H1 (cell line): ENCODE data around the gene GRIN3A. TPM values are rescaled to one million over a fixed set of nuclear protein-coding genes. Genes with fewer than 3 reads are reported as not detected.

Source experiments
- CTCF ChIA-PET: fragments of 300-600 bp; sonication (Branson Sonifier 250); formaldehyde crosslinking; loops from one replicate; lab custom pipeline; 2021; ENCODE audit not compliant: partially characterized antibody; lab: Charles Lee
- POLR2A ChIA-PET: fragments of 300-600 bp; sonication (Branson Sonifier 250); formaldehyde crosslinking; loops from one replicate; lab custom pipeline; 2021; ENCODE audit warnings: inconsistent platforms; ENCODE audit not compliant: partially characterized antibody; lab: Charles Lee
- DNase-seq, 2 experiments: peaks; one replicate each; pipeline versions ENCODE4 v3.0.0 to v3.0.0-alpha.2; 2010 to 2022; ENCODE audit warnings: low spot score in 2 of 2, low read depth in 1 of 2, mixed read lengths in 1 of 2
- FAIRE-seq: peaks from 2 replicates; lab custom pipeline; 2011; peaks lifted over from hg19 to GRCh38; lab: Jason Lieb, UNC
- H2AFZ ChIP-seq: 2 replicates; pipeline ENCODE4 v1.8.1; 2012; ENCODE audit warnings: low read length, inconsistent platforms
- H2AK5ac ChIP-seq: 2 replicates; pipeline ENCODE4 v1.6.1; 2013; ENCODE audit warnings: low read depth, low read length
- H2BK120ac ChIP-seq: replicated peaks from 2 replicates; pipeline ENCODE3; 2013; ENCODE audit warnings: low read depth, low read length, inconsistent platforms
- H2BK12ac ChIP-seq: 2 replicates; pipeline ENCODE4 v1.6.1; 2013; ENCODE audit warnings: low read depth, low read length
- H2BK15ac ChIP-seq: 2 replicates; pipeline ENCODE4 v1.6.1; 2013; ENCODE audit warnings: low read length
- H2BK20ac ChIP-seq: 2 replicates; pipeline ENCODE4 v1.6.1; 2013; ENCODE audit warnings: low read length
- H2BK5ac ChIP-seq: 2 replicates; pipeline ENCODE4 v1.6.1; 2013; ENCODE audit warnings: low read depth, low read length
- H3K14ac ChIP-seq: 2 replicates; pipeline ENCODE4 v1.6.1; 2013; ENCODE audit warnings: inconsistent platforms; ENCODE audit not compliant: insufficient read length
- H3K18ac ChIP-seq: 2 replicates; pipeline ENCODE4 v1.6.1; 2013; ENCODE audit warnings: low read length; ENCODE audit errors: extremely low read depth
- H3K23ac ChIP-seq: 2 replicates; pipeline ENCODE4 v1.6.1; 2013; ENCODE audit warnings: inconsistent platforms; ENCODE audit not compliant: insufficient read length
- H3K23me2 ChIP-seq: 2 replicates; pipeline ENCODE4 v1.6.1; 2013; ENCODE audit warnings: low read depth, low read length
- H3K27ac ChIP-seq: 2 replicates; pipeline ENCODE4 v1.6.1; 2011; ENCODE audit warnings: low read depth, low read length, inconsistent platforms
- H3K27me3 ChIP-seq, 4 experiments: replicated peaks in 1 of 4; 1 replicate in 1 of 4; 2 replicates in 3 of 4; pipeline versions ENCODE4 v1.6.1 to v1.8.1; 2011 to 2013; ENCODE audit warnings: low read length in 3 of 4, mild to moderate bottlenecking in 3 of 4, inconsistent platforms in 2 of 4, mixed read lengths in 2 of 4, moderate library complexity in 1 of 4; ENCODE audit not compliant: control insufficient read depth in 3 of 4, insufficient read depth in 3 of 4; ENCODE audit errors: extremely low read depth in 1 of 4
- H3K36me3 ChIP-seq, 4 experiments: 2 replicates each; pipeline versions ENCODE4 v1.6.1 to v1.8.1; 2011 to 2013; ENCODE audit warnings: mild to moderate bottlenecking in 4 of 4, low read length in 3 of 4, moderate library complexity in 2 of 4, control low read depth in 1 of 4, inconsistent platforms in 1 of 4; ENCODE audit not compliant: insufficient read depth in 4 of 4, control insufficient read depth in 2 of 4
- H3K4ac ChIP-seq: replicated peaks from 2 replicates; pipeline ENCODE3; 2013; ENCODE audit warnings: low read length, low read depth, mixed read lengths, inconsistent platforms; ENCODE audit not compliant: insufficient read length
- H3K4me1 ChIP-seq, 4 experiments: replicated peaks in 1 of 4; 1 replicate in 1 of 4; 2 replicates in 3 of 4; pipeline versions ENCODE4 v1.6.1 to v1.8.1; 2011 to 2013; ENCODE audit warnings: low read length in 3 of 4, inconsistent platforms in 2 of 4, mixed read lengths in 1 of 4; ENCODE audit not compliant: insufficient read depth in 4 of 4, control insufficient read depth in 3 of 4
- H3K4me2 ChIP-seq, 2 experiments: 2 replicates each; pipeline versions ENCODE4 v1.6.1 to v1.8.1; 2011 to 2013; ENCODE audit warnings: low read depth in 2 of 2, low read length in 2 of 2, control low read depth in 1 of 2, inconsistent platforms in 1 of 2, mild to moderate bottlenecking in 1 of 2; ENCODE audit not compliant: insufficient read depth in 1 of 2
- H3K4me3 ChIP-seq, 4 experiments: fragments of 200-600, 300-600 bp in 1 of 4; sonication (generic), shearing (Covaris generic), sonication (Bioruptor Twin) in 1 of 4; 2 replicates each; pipeline versions ENCODE4 v1.5.1 to v1.8.1; 2011 to 2016; ENCODE audit warnings: low read length in 4 of 4, low read depth in 3 of 4, control low read depth in 2 of 4, inconsistent platforms in 2 of 4, mild to moderate bottlenecking in 2 of 4, mixed read lengths in 1 of 4, moderate library complexity in 1 of 4; ENCODE audit not compliant: insufficient read depth in 2 of 4; ENCODE audit errors: extremely low read depth in 1 of 4
- H3K56ac ChIP-seq: replicated peaks from 2 replicates; pipeline ENCODE3; 2013; ENCODE audit warnings: low read depth, mild to moderate bottlenecking, mixed read lengths, low read length, inconsistent platforms; ENCODE audit not compliant: insufficient read length
- H3K79me1 ChIP-seq: 2 replicates; pipeline ENCODE4 v1.6.1; 2013; ENCODE audit warnings: low read depth, low read length, control low read depth
- H3K79me2 ChIP-seq, 2 experiments: 2 replicates each; pipeline versions ENCODE4 v1.6.1 to v1.8.1; 2012 to 2013; ENCODE audit warnings: low read length in 2 of 2, mild to moderate bottlenecking in 2 of 2, inconsistent platforms in 1 of 2; ENCODE audit not compliant: insufficient read depth in 2 of 2, control insufficient read depth in 1 of 2
- H3K9ac ChIP-seq, 4 experiments: replicated peaks in 1 of 4; 1 replicate in 1 of 4; 2 replicates in 3 of 4; pipeline versions ENCODE4 v1.6.1 to v1.8.1; 2011 to 2013; ENCODE audit warnings: low read depth in 3 of 4, low read length in 3 of 4, control low read depth in 2 of 4, mild to moderate bottlenecking in 2 of 4, moderate library complexity in 2 of 4, inconsistent platforms in 1 of 4; ENCODE audit errors: extremely low read depth in 1 of 4
- H3K9me3 ChIP-seq, 2 experiments: 2 replicates each; pipeline versions ENCODE4 v1.6.1 to v1.8.1; 2012 to 2013; ENCODE audit warnings: mild to moderate bottlenecking in 2 of 2, moderate library complexity in 2 of 2, control low read depth in 1 of 2, inconsistent platforms in 1 of 2, low read depth in 1 of 2, low read length in 1 of 2, mixed read lengths in 1 of 2; ENCODE audit not compliant: insufficient read depth in 2 of 2
- H4K20me1 ChIP-seq, 2 experiments: replicated peaks in 1 of 2; 2 replicates each; pipeline versions ENCODE3 to v1.8.1; 2011 to 2013; ENCODE audit warnings: inconsistent platforms in 2 of 2, low read length in 2 of 2, mild to moderate bottlenecking in 1 of 2; ENCODE audit not compliant: insufficient read depth in 2 of 2, control insufficient read depth in 1 of 2
- H4K5ac ChIP-seq: 2 replicates; pipeline ENCODE4 v1.6.1; 2013; ENCODE audit warnings: low read length, low read depth, mixed read lengths, inconsistent platforms; ENCODE audit not compliant: insufficient read length
- H4K8ac ChIP-seq: 2 replicates; pipeline ENCODE4 v1.8.0; 2013; ENCODE audit warnings: mild to moderate bottlenecking, moderate library complexity, low read length, inconsistent platforms; ENCODE audit not compliant: insufficient read depth; ENCODE audit errors: extremely low read depth
- H4K91ac ChIP-seq: replicated peaks from 2 replicates; pipeline ENCODE3; 2013; ENCODE audit warnings: low read length, mixed read lengths, inconsistent platforms; ENCODE audit not compliant: insufficient read length
- BCL11A ChIP-seq, 2 experiments: IDR thresholded peaks; one replicate each; pipeline ENCODE4 v1.6.1; 2011; ENCODE audit warnings: low read depth in 2 of 2, low read length in 2 of 2, mild to moderate bottlenecking in 2 of 2
- CBX8 ChIP-seq: fragments of 300-800, 300-1000 bp; sonication (generic); IDR thresholded peaks from 2 replicates; pipeline ENCODE4 v1.7.1; 2016; ENCODE audit warnings: low read depth, low read length, borderline replicate concordance
- CEBPB ChIP-seq: IDR thresholded peaks from 2 replicates; pipeline ENCODE4 v1.6.1; 2012; ENCODE audit warnings: low read depth, low read length
- FOSL1 ChIP-seq: IDR thresholded peaks from 2 replicates; pipeline ENCODE4 v1.6.1; 2011; ENCODE audit warnings: mild to moderate bottlenecking, low read depth, low read length, moderate library complexity; ENCODE audit not compliant: insufficient read depth
- GTF2F1 ChIP-seq: IDR thresholded peaks from 2 replicates; pipeline ENCODE4 v1.6.1; 2012; ENCODE audit warnings: low read depth, low read length, improper control_type of control experiment, borderline replicate concordance
- POLR2AphosphoS5 ChIP-seq: IDR thresholded peaks from 2 replicates; pipeline ENCODE4 v1.6.1; 2011; ENCODE audit warnings: low read depth, low read length
- POU5F1 ChIP-seq: IDR thresholded peaks from 2 replicates; pipeline ENCODE4 v1.6.1; 2011; ENCODE audit warnings: low read depth, mild to moderate bottlenecking, low read length, moderate library complexity
- RNF2 ChIP-seq: fragments of 200-900, 300-1000 bp; sonication (generic); IDR thresholded peaks from 2 replicates; pipeline ENCODE4 v1.7.1; 2016; ENCODE audit warnings: borderline replicate concordance, low read depth, mild to moderate bottlenecking, antibody characterized with exemption, low read length; ENCODE audit not compliant: poor library complexity, severe bottlenecking; ENCODE audit errors: missing control alignments
- RXRA ChIP-seq: IDR thresholded peaks from 2 replicates; pipeline ENCODE4 v1.6.1; 2011; ENCODE audit warnings: low read depth, mild to moderate bottlenecking, low read length, moderate library complexity; ENCODE audit not compliant: insufficient read depth
- SIN3A ChIP-seq, 2 experiments: IDR thresholded peaks in 1 of 2; conservative IDR thresholded peaks in 1 of 2; 2 replicates each; pipeline ENCODE4 v1.6.1; 2011 to 2012; ENCODE audit warnings: low read length in 2 of 2, improper control_type of control experiment in 1 of 2, low read depth in 1 of 2, mild to moderate bottlenecking in 1 of 2
- SP4 ChIP-seq: IDR thresholded peaks from 2 replicates; pipeline ENCODE4 v1.6.1; 2012; ENCODE audit warnings: low read length, inconsistent platforms
- SRF ChIP-seq: IDR thresholded peaks from 2 replicates; pipeline ENCODE4 v1.6.1; 2011; ENCODE audit warnings: mild to moderate bottlenecking, low read depth, low read length, moderate library complexity
- WGBS, 2 experiments: shearing (Covaris generic) in 1 of 2; methylation state at CpG; one replicate each; pipeline versions ENCODE4 v1.1.6 to v1.1.7; 2013 to 2015; ENCODE audit warnings: low lambda C conversion rate in 2 of 2, mixed read lengths in 2 of 2, inconsistent platforms in 1 of 2, low coverage in 1 of 2, missing lambda C conversion rate in 1 of 2; ENCODE audit not compliant: insufficient replicate concordance in 2 of 2, insufficient coverage in 1 of 2, insufficient read length in 1 of 2; ENCODE audit errors: extremely low coverage in 1 of 2, missing lambda C conversion rate in 1 of 2; 5-methylcytosine and 5-hydroxymethylcytosine counted together
- polyA plus RNA-seq, 7 experiments: library from polyadenylated mRNA; depleted of rRNA in 3 of 7; stranded (reverse) in 5 of 7; unstranded in 2 of 7; fragments of >200 nt in 5 of 7; fragments of 200-250 nt in 2 of 7; gene quantifications; 1 replicate in 5 of 7; 2 replicates in 1 of 7; 4 replicates in 1 of 7; pipeline versions ENCODE4 v1.2.1 to v1.2.3, GENCODE V29; 2011 to 2013; ENCODE audit warnings: missing spikeins in 2 of 7, mixed read lengths in 2 of 7
- total RNA-seq: library from RNA; stranded (reverse); fragmentation: NEBNext Ultra II Directional; extraction: Animal tissue kit (Norgen Biotek cat#: 25700); gene quantifications from 2 replicates; pipeline ENCODE4 v1.2.1, GENCODE V29; 2021
- TF ChIP-seq, protein P1 (sequence below): IDR thresholded peaks from 2 replicates; pipeline ENCODE4 v1.6.1; 2012; ENCODE audit warnings: low read length, inconsistent platforms

GRIN3A gene
- total and polyA plus RNA-seq, 2 of the 8 experiments (the other 6 are each of a cell fraction or from before 2014, with no cell fraction given), result 0.04 TPM; not detected in 1

DNA sequence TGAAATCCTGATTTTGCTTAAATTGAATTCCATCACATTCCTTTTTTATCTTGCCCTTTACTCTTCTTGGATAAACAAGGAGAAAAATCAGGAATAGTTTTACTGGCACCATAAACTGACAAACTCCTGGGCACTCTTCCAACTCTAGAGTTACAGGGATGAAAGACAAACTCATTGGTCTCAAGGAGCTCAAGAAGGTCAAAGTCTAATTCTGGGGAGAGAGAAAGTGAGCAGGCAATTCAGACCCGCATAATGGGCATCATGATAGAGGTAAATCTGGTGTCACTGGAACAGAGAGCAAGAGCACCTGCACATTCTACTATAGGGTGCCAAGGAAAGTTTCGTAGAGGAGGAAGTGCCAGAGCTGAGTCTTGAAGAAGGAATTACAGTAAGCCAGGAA is 64.8 kb downstream of the GRIN3A start:
- FAIRE-seq, result no peak
- WGBS, 2 experiments, result 91% methylated on average over 2 of the region's 2 CpGs; no CpG with 5 or more reads in 1 of the 2 experiments
- Histone ChIP-seq H2BK15ac (no peak overlapping the region), H2BK120ac (no peak overlapping the region), H4K8ac (no peak overlapping the region), H2AK5ac (no peak overlapping the region), H3K79me2 (no peaks in the 10 kb centered on the region), H4K20me1 (no peaks in the 10 kb centered on the region), H4K5ac (no peak overlapping the region), H2AFZ (no peak overlapping the region), H3K4me2 (no peak overlapping the region), H3K27ac (no peak overlapping the region), H3K36me3 (0 out of 8 replicates have a peak, but pooled peaks cover 0 to 2% (median 0%) of the 10 kb centered on the region in 4 experiments), H3K56ac (no peak overlapping the region), H4K91ac (no peak overlapping the region), H3K4ac (no peak overlapping the region), H3K79me1 (no peaks in the 10 kb centered on the region), H3K4me1 (no peaks in the 10 kb centered on the region; a peak in 1 of 7 replicates), H2BK20ac (no peak overlapping the region), H2BK12ac (no peak overlapping the region), H3K27me3 (no peaks in the 10 kb centered on the region), H3K23me2 (no peaks in the 10 kb centered on the region), H3K9me3 (no peaks in the 10 kb centered on the region), H3K9ac (no peak overlapping the region), H3K18ac (no peak overlapping the region), H2BK5ac (no peak overlapping the region), H3K23ac (no peak overlapping the region), H3K4me3 (no peak overlapping the region), H3K14ac (no peak overlapping the region)
- CTCF ChIA-PET, result no interaction called here
- DNase-seq, result no peak
- POLR2A ChIA-PET, result no interaction called here
- TF ChIP-seq SRF, result no peak
- no peak for TF ChIP-seq SP4
- TF ChIP-seq RNF2, result no peak
- TF ChIP-seq POU5F1, result no peak
- TF ChIP-seq CEBPB, result no peak
- no peak for TF ChIP-seq GTF2F1
- no peak for TF ChIP-seq CBX8
- no peak for TF ChIP-seq RXRA
- TF ChIP-seq FOSL1, result no peak
- TF ChIP-seq POLR2AphosphoS5, result no peak
- TF ChIP-seq, protein P1, sequence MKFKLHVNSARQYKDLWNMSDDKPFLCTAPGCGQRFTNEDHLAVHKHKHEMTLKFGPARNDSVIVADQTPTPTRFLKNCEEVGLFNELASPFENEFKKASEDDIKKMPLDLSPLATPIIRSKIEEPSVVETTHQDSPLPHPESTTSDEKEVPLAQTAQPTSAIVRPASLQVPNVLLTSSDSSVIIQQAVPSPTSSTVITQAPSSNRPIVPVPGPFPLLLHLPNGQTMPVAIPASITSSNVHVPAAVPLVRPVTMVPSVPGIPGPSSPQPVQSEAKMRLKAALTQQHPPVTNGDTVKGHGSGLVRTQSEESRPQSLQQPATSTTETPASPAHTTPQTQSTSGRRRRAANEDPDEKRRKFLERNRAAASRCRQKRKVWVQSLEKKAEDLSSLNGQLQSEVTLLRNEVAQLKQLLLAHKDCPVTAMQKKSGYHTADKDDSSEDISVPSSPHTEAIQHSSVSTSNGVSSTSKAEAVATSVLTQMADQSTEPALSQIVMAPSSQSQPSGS, result no peak
- no peak for TF ChIP-seq BCL11A (IDR thresholded peaks at IDR 0.05; ENCODE audit: low read depth in 2 of 2, low read length in 2 of 2)
- no peak for TF ChIP-seq SIN3A (conservative IDR thresholded peaks at IDR 0.05 in 1 of 2, IDR thresholded peaks at IDR 0.05 in 1 of 2; ENCODE audit: low read depth in 1 of 2, low read length in 2 of 2)
